Gastroesophageal sphincter (tissue), 4 donors: ENCODE results near the gene REV1. TPM values are rescaled to one million over a fixed set of nuclear protein-coding genes. Genes with fewer than 3 reads are reported as not detected.
A peak's percentile ranks its signal among the peaks of the same experiment; 100 is the strongest.

Experiments used
- ATAC-seq: fragments of 150-250 bp; one replicate; pipeline ENCODE4 v1.9.1; 2016; ENCODE audit warnings: mild to moderate bottlenecking, moderate library complexity
- H3K27ac ChIP-seq, 4 donors: fragments of 200-600 bp; sonication (generic) in 3 of 4; 1 replicate in 3 of 4; 2 replicates in 1 of 4; pipeline ENCODE4 v1.5.1; 2016 to 2019
- H3K27me3 ChIP-seq: fragments of 200-600 bp; sonication (generic); one replicate; pipeline ENCODE4 v1.5.1; 2019
- H3K36me3 ChIP-seq, 2 donors: fragments of 200-600 bp; sonication (generic); one replicate each; pipeline ENCODE4 v1.5.1; 2019; ENCODE audit warnings: control low read depth in 1 of 2
- H3K4me1 ChIP-seq, 3 donors: fragments of 200-600 bp; sonication (generic); 1 replicate in 2 of 3; 2 replicates in 1 of 3; pipeline ENCODE4 v1.5.1; 2016 to 2019; ENCODE audit warnings: control low read depth in 2 of 3
- H3K4me3 ChIP-seq, 2 donors: fragments of 200-600 bp; sonication (generic); one replicate each; pipeline ENCODE4 v1.5.1; 2019; ENCODE audit warnings: mild to moderate bottlenecking in 1 of 2, moderate library complexity in 1 of 2
- H3K9me3 ChIP-seq, 3 donors: fragments of 200-600 bp; sonication (generic); one replicate each; pipeline ENCODE4 v1.5.1; 2017 to 2019; ENCODE audit warnings: control low read depth in 2 of 3
- CTCF ChIP-seq, 4 experiments: fragments of 200-600 bp in 2 of 4; fragments of 450-650 bp in 2 of 4; sonication (generic) in 1 of 4; IDR thresholded peaks; one replicate each; pipeline ENCODE4 v1.5.1; 2017 to 2019; ENCODE audit warnings: antibody characterized with exemption in 4 of 4, mild to moderate bottlenecking in 2 of 4, moderate library complexity in 2 of 4
- EP300 ChIP-seq: sonication (generic); formaldehyde crosslinking; IDR thresholded peaks from one replicate; pipeline ENCODE4 v1.6.1; 2017; ENCODE audit warnings: antibody characterized with exemption, mild to moderate bottlenecking
- POLR2A ChIP-seq, 2 donors: fragments of 450-650 bp; IDR thresholded peaks; one replicate each; pipeline ENCODE4 v1.6.1; 2017; ENCODE audit warnings: antibody characterized with exemption in 2 of 2, mild to moderate bottlenecking in 2 of 2, moderate library complexity in 1 of 2
- POLR2AphosphoS5 ChIP-seq: sonication (generic); formaldehyde crosslinking; IDR thresholded peaks from one replicate; pipeline ENCODE4 v1.6.1; 2017; ENCODE audit warnings: antibody characterized with exemption
- WGBS, 2 donors: methylation state at CpG; one replicate each; pipeline ENCODE4 v1.1.5; 2018; ENCODE audit warnings: low coverage in 1 of 2; 5-methylcytosine and 5-hydroxymethylcytosine counted together
- total RNA-seq, 4 donors: library from RNA; depleted of rRNA; stranded (reverse); fragments of >200 nt; gene quantifications; one replicate each; pipeline ENCODE4 v1.1.0, GENCODE V29; 2016

Gene REV1
- total RNA-seq, 4 donors from 2014 or later: 25.9 to 61.5 (median 47.3) TPM

- no peak for TF ChIP-seq EP300
- no peak for TF ChIP-seq POLR2AphosphoS5
- TF ChIP-seq POLR2A (IDR thresholded peaks at IDR 0.05): no peak
- no peak for TF ChIP-seq CTCF (IDR thresholded peaks at IDR 0.05)
- peaks cover 0 to 22% of the 10 kb centered on the region in 2 donors for H3K36me3 ChIP-seq
- 69 to 71% methylated on average over 2 of the region's 2 CpGs for WGBS, 2 donors
- no peak overlapping the region for H3K4me3 ChIP-seq
- H3K27me3 ChIP-seq: no peaks in the 10 kb centered on the region
- peaks cover 5 to 40% (median 11%) of the 10 kb centered on the region in 3 donors for H3K4me1 ChIP-seq
- H3K9me3 ChIP-seq: no peaks in the 10 kb centered on the region
- ATAC-seq: no peak
- no peak overlapping the region for H3K27ac ChIP-seq
Observed at GRCh38 chr2:99433340-99433739, 56.5 kb downstream of the REV1 start.

DNA sequence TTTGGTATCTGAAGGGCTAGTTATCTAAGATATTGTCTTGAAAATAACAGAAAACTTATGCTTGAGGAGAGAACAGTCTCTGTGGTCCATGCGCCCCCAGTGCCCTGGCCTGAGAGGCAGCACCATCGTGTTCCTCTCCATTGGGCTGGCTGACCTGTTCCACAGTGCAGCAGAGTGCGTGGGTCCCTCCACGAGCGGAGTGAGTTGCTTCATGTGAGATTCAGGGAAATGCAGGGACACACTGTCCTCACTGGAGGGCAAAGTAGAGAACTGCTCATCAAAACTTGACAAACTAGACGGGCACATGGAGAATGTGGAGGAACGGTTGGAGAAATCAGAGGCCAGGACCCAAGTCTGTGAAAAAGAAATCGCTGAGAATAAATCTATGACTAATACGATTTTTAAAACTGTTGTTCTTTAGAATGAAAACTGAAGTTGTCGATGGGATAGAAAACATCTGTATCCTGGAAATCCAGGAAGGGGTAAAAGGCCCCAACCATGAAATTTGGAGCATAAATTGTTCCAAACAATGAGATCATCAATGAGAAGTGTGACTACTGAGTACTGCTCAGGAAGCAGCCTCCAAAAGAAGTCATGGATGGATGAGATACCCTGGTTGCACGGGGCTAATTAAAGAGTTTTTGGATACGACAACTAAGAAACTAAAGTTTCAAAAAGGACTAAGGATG lies 58.1 kb downstream of the REV1 start:
- TF ChIP-seq POLR2AphosphoS5 (peak; percentile 52), POLR2A (IDR thresholded peaks at IDR 0.05) (no peak), CTCF (IDR thresholded peaks at IDR 0.05) (no peak)
- peaks cover 0 to 35% of the 10 kb centered on the region in 2 donors for H3K36me3 ChIP-seq
- no peaks in the 10 kb centered on the region for H3K27me3 ChIP-seq
- H3K4me1 ChIP-seq: peaks cover 5 to 40% (median 11%) of the 10 kb centered on the region in 3 donors
- 66 to 74% methylated on average over 7 to 9 of the region's 12 CpGs for WGBS, 2 donors
- H3K9me3 ChIP-seq: no peaks in the 10 kb centered on the region
- H3K27ac ChIP-seq: peak overlapping the region; percentile 38 to 73 (median 64)
- ATAC-seq: peak; percentile 43
- no peak overlapping the region for H3K4me3 ChIP-seq

- ATAC-seq: peak; percentile 61
- WGBS, 2 donors: 40 to 45% methylated on average over 4 of the region's 4 CpGs
- Histone ChIP-seq H3K4me1 (peaks cover 5 to 42% (median 11%) of the 10 kb centered on the region in 3 donors), H3K27me3 (no peaks in the 10 kb centered on the region), H3K36me3 (peaks cover 0 to 43% of the 10 kb centered on the region in 2 donors), H3K27ac (peak overlapping the region; percentile 38 to 73 (median 64)), H3K4me3 (no peak overlapping the region), H3K9me3 (no peaks in the 10 kb centered on the region)
- TF ChIP-seq EP300 (no peak), POLR2AphosphoS5 (peak; percentile 71)
Observed at GRCh38 chr2:99430614-99431291, 59.1 kb downstream of the REV1 start.

GRCh38 chr2:99425022-99425421 lies 64.8 kb downstream of the REV1 start:
- no peak overlapping the region for H3K4me3 ChIP-seq
- ATAC-seq: no peak
- peaks cover 2 to 56% (median 18%) of the 10 kb centered on the region in 3 donors for H3K4me1 ChIP-seq
- peaks cover 0 to 75% of the 10 kb centered on the region in 2 donors for H3K36me3 ChIP-seq
- 6 to 10% methylated on average over 2 of the region's 2 CpGs for WGBS, 2 donors
- H3K27me3 ChIP-seq: no peaks in the 10 kb centered on the region
- H3K27ac ChIP-seq: peak overlapping the region in 2 of 4 donors; percentile 32 to 44
- H3K9me3 ChIP-seq: no peaks in the 10 kb centered on the region
- no peak for TF ChIP-seq CTCF (IDR thresholded peaks at IDR 0.05)
- TF ChIP-seq POLR2AphosphoS5: no peak
- no peak for TF ChIP-seq EP300
- no peak for TF ChIP-seq POLR2A (IDR thresholded peaks at IDR 0.05)

- Histone ChIP-seq H3K27ac (peak overlapping the region; percentile 29 to 52 (median 46)), H3K36me3 (peaks cover 0 to 79% of the 10 kb centered on the region in 2 donors), H3K4me3 (no peak overlapping the region), H3K4me1 (peaks cover 2 to 59% (median 18%) of the 10 kb centered on the region in 3 donors), H3K27me3 (no peaks in the 10 kb centered on the region), H3K9me3 (no peaks in the 10 kb centered on the region)
- TF ChIP-seq EP300 (no peak), CTCF (IDR thresholded peaks at IDR 0.05) (no peak), POLR2A (IDR thresholded peaks at IDR 0.05) (no peak), POLR2AphosphoS5 (no peak)
- ATAC-seq: no peak
Observed at GRCh38 chr2:99424371-99424770, 65.4 kb downstream of the REV1 start.
